CD4-positive, CD25-positive, alpha-beta regulatory T cell (primary cell): ENCODE data around the gene COX14. TPM values are rescaled to one million over a fixed set of nuclear protein-coding genes. Genes with fewer than 3 reads are reported as not detected.

Experiments used
- ATAC-seq, 2 donors: fragments of 150-1000 bp; cut with Tn5 transposase; one replicate each; pipeline ENCODE4 v1.10.0; 2021; ENCODE audit warnings: low read depth in 2 of 2, moderate number of reproducible peaks in 2 of 2, moderate library complexity in 1 of 2
- DNase-seq, 3 donors: peaks; one replicate each; pipeline versions ENCODE4 v3.0.0 to v3.0.0-alpha.2; 2012 to 2022; ENCODE audit warnings: mixed read lengths in 1 of 3
- H3K27ac ChIP-seq: one replicate; pipeline ENCODE4 v1.7.0; 2013; ENCODE audit warnings: mild to moderate bottlenecking, low read length; ENCODE audit not compliant: insufficient read depth, poor library complexity, severe bottlenecking
- H3K27me3 ChIP-seq: one replicate; pipeline ENCODE4 v1.7.0; 2013; ENCODE audit warnings: low read length; ENCODE audit not compliant: control insufficient read depth, insufficient read depth
- H3K36me3 ChIP-seq: one replicate; pipeline ENCODE4 v1.7.0; 2013; ENCODE audit warnings: mild to moderate bottlenecking, low read length, moderate library complexity; ENCODE audit not compliant: control insufficient read depth, insufficient read depth
- H3K4me1 ChIP-seq: 2 replicates; pipeline ENCODE4 v1.7.0; 2013; ENCODE audit warnings: mild to moderate bottlenecking, low read length; ENCODE audit not compliant: insufficient read depth, control insufficient read depth, poor library complexity, severe bottlenecking
- H3K4me3 ChIP-seq: one replicate; pipeline ENCODE4 v1.7.0; 2013; ENCODE audit warnings: low read depth, mild to moderate bottlenecking, low read length, moderate library complexity
- H3K9me3 ChIP-seq, 2 experiments: 1 replicate in 1 of 2; 2 replicates in 1 of 2; pipeline ENCODE4 v1.7.0; 2013; ENCODE audit warnings: low read length in 2 of 2, mild to moderate bottlenecking in 1 of 2, moderate library complexity in 1 of 2; ENCODE audit not compliant: control insufficient read depth in 2 of 2
- H3K27ac Mint-ChIP-seq, 3 donors: one replicate each; pipeline ENCODE4 v1.8.0; 2020 to 2022; ENCODE audit warnings: mild to moderate bottlenecking in 3 of 3, mixed read lengths in 3 of 3, moderate library complexity in 2 of 3
- H3K27me3 Mint-ChIP-seq: one replicate; pipeline ENCODE4 v1.8.0; 2022; ENCODE audit warnings: mild to moderate bottlenecking, mixed read lengths
- H3K36me3 Mint-ChIP-seq: one replicate; pipeline ENCODE4 v1.8.0; 2020; ENCODE audit warnings: mixed read lengths
- H3K4me1 Mint-ChIP-seq, 4 donors: one replicate each; pipeline ENCODE4 v1.8.0; 2020 to 2022; ENCODE audit warnings: mixed read lengths in 4 of 4, mild to moderate bottlenecking in 1 of 4
- H3K4me3 Mint-ChIP-seq, 4 donors: one replicate each; pipeline ENCODE4 v1.8.0; 2020 to 2022; ENCODE audit warnings: mild to moderate bottlenecking in 4 of 4, mixed read lengths in 4 of 4, moderate library complexity in 3 of 4
- H3K9me3 Mint-ChIP-seq, 7 donors: one replicate each; pipeline ENCODE4 v1.8.0; 2020 to 2022; ENCODE audit warnings: mixed read lengths in 7 of 7, mild to moderate bottlenecking in 3 of 7, moderate library complexity in 2 of 7
- polyA plus RNA-seq, 4 donors: library from polyadenylated mRNA; unstranded; fragments of 300-500 nt; fragmentation: Illumina TruSeq; gene quantifications; one replicate each; pipeline ENCODE4 v1.2.3, GENCODE V29; 2021
- total RNA-seq: library from RNA; stranded (reverse); gene quantifications from one replicate; pipeline ENCODE4 v1.2.3, GENCODE V29; 2022

COX14 gene
- total and polyA plus RNA-seq, 5 donors from 2014 or later = 46.4 to 297 (median 258) TPM

DNA sequence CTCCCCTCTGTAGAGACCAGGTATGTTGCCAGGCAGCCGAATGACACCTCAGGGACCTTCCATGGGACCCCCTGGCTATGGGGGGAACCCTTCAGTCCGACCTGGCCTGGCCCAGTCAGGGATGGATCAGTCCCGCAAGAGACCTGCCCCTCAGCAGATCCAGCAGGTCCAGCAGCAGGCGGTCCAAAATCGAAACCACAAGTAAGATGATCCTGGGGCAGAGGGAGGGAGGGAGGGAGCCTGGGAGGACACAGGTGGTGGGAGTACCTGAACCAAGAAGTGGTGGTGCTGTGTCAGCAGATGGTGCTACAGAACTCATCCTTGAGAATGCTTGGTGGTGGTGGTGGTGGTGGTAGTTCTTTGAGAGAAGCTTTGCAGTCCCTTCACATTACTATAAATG is 25.9 kb upstream of the COX14 start:
- H3K36me3 Mint-ChIP-seq = peaks cover 25% of the 10 kb centered on the region
- Histone ChIP-seq H3K4me3 (peak overlapping the region; percentile 77), H3K4me1 (peaks cover 16% of the 10 kb centered on the region), H3K27me3 (no peaks in the 10 kb centered on the region), H3K27ac (peak overlapping the region; percentile 96), H3K36me3 (peaks cover 36% of the 10 kb centered on the region), H3K9me3 (no peaks in the 10 kb centered on the region)
- no peaks in the 10 kb centered on the region for H3K9me3 Mint-ChIP-seq
- no peak for DNase-seq
- ATAC-seq = no peak
- peak overlapping the region; percentile 95 to 97 (median 95) for H3K27ac Mint-ChIP-seq
- peak overlapping the region; percentile 74 to 99 (median 95) for H3K4me3 Mint-ChIP-seq
- no peaks in the 10 kb centered on the region for H3K27me3 Mint-ChIP-seq
- peaks cover 15 to 43% (median 26%) of the 10 kb centered on the region in 4 donors for H3K4me1 Mint-ChIP-seq

DNA sequence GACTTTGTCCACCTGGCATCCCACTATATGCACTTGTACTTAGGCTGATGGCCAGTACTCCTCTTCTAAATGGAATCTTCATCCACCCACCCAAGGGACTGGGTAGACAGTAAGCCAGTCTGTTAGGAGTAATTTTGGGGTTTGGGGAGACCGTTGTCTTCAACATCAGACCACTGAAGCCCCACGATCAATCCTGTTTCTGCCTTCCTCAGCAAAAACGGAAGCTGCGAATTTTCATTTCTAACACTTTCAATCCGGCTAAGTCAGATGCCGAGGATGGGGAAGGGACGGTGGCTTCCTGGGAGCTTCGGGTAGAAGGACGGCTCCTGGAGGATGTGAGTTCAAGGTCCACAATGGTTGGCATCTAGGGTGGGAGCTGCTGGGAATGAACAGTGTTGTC is 24.9 kb upstream of the COX14 start:
- Mint-ChIP-seq H3K36me3 (peaks cover 29% of the 10 kb centered on the region), H3K27me3 (no peaks in the 10 kb centered on the region), H3K4me3 (peak overlapping the region in 3 of 4 donors; percentile 24 to 99 (median 74)), H3K4me1 (peaks cover 19 to 43% (median 26%) of the 10 kb centered on the region in 4 donors), H3K9me3 (no peaks in the 10 kb centered on the region), H3K27ac (peak overlapping the region in 1 of 3 donors; percentile 57)
- DNase-seq (no peak), ATAC-seq (no peak)
- Histone ChIP-seq H3K4me1 (peaks cover 16% of the 10 kb centered on the region), H3K9me3 (no peaks in the 10 kb centered on the region), H3K4me3 (no peak overlapping the region), H3K27me3 (no peaks in the 10 kb centered on the region), H3K36me3 (peaks cover 45% of the 10 kb centered on the region), H3K27ac (no peak overlapping the region)

DNA sequence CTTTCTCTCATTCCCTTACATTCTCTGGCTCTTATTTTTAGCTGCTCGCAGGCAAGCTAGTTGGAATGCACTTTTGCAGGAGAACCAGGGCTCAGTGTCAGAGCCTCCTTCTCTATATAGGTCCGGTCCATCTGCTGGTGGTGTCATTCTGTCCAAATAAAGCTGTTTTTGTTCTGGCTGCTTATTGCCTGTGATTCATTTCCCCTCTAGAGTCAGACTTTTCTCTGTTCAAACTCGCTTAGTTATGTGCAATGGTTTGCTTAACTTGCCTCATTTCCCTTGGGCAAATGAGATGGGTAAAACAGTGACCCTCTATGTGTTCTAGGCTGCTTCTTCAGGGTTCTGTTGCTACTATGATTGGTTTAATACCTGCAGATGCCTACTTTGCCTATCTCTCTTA is 24.0 kb upstream of the COX14 start:
- H3K36me3 Mint-ChIP-seq = peaks cover 29% of the 10 kb centered on the region
- Histone ChIP-seq H3K36me3 (peaks cover 50% of the 10 kb centered on the region), H3K27ac (no peak overlapping the region), H3K4me3 (no peak overlapping the region), H3K27me3 (no peaks in the 10 kb centered on the region), H3K4me1 (peaks cover 16% of the 10 kb centered on the region), H3K9me3 (no peaks in the 10 kb centered on the region)
- H3K4me3 Mint-ChIP-seq = peak overlapping the region in 2 of 4 donors; percentile 71 to 99
- no peak for ATAC-seq
- no peaks in the 10 kb centered on the region for H3K9me3 Mint-ChIP-seq
- no peaks in the 10 kb centered on the region for H3K27me3 Mint-ChIP-seq
- DNase-seq = no peak
- H3K4me1 Mint-ChIP-seq = peaks cover 19 to 43% (median 26%) of the 10 kb centered on the region in 4 donors
- peak overlapping the region; percentile 49 to 76 (median 66) for H3K27ac Mint-ChIP-seq

DNA sequence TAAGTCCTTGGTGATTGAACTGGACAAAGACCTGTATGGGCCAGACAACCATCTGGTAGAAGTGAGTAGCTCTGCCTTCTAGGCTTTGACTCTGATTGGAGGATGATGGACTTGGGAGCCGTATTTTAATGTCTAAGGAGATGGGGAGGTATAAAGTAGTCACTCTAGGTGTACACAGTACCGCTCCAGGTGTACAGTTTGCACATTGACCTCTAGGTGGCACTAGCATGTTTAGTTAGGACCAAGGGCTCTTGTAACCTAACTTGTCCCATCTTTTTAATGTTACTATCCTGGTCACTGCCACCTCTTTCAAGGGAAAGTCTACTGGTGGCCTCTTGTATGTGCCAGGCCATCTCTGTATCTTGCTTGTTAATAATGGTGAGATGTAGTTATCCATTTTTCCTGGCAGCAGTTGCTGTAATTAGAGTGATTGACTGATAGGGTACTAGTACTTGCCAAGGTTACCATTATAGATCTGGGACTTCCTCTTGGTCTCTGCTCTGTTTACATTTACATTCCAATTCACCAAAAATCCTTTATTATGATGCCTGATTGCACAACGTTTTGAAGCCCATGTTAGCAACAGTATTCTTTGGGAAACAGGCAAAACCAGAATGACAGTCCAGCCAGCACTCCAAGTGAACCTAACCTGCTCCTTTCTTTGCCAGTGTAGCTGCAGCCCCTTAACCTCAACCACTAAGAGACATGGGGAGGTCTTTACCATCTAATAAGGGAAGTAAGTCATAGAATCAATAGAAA is 23.3 kb upstream of the COX14 start:
- Mint-ChIP-seq H3K27me3 (no peaks in the 10 kb centered on the region), H3K4me1 (peaks cover 15 to 40% (median 24%) of the 10 kb centered on the region in 4 donors), H3K36me3 (peaks cover 29% of the 10 kb centered on the region), H3K9me3 (no peaks in the 10 kb centered on the region), H3K27ac (peak overlapping the region; percentile 69 to 76 (median 74)), H3K4me3 (peak overlapping the region; percentile 11 to 99 (median 32))
- Histone ChIP-seq H3K36me3 (peaks cover 57% of the 10 kb centered on the region), H3K4me3 (peak overlapping the region; percentile 16), H3K9me3 (no peaks in the 10 kb centered on the region), H3K27ac (no peak overlapping the region), H3K27me3 (no peaks in the 10 kb centered on the region), H3K4me1 (peaks cover 16% of the 10 kb centered on the region)
- ATAC-seq (peak; percentile 39 to 43), DNase-seq (peak; percentile 42 to 78 (median 60))

DNA sequence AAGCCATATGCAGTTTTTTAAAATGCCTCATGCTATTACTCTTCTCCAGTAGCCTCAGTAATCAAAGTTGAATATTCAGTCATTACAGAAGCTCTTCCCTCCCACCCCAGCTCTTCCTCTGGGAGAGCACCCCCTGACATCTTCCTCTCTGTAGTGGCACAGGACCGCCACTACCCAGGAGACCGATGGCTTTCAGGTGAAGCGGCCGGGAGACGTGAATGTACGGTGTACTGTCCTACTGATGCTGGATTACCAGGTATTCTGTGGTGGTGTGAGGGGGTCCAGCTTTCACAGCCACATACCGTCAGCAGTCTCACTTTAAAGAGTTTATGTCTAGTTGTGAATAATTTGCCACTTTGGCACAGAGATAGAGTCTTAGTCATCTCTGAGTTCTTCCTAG is 22.3 kb upstream of the COX14 start:
- Mint-ChIP-seq H3K27ac (no peak overlapping the region), H3K4me1 (peaks cover 13 to 37% (median 23%) of the 10 kb centered on the region in 4 donors), H3K4me3 (no peak overlapping the region), H3K36me3 (peaks cover 33% of the 10 kb centered on the region), H3K27me3 (no peaks in the 10 kb centered on the region), H3K9me3 (no peaks in the 10 kb centered on the region)
- no peak overlapping the region for H3K27ac ChIP-seq
- H3K27me3 ChIP-seq = no peaks in the 10 kb centered on the region
- H3K36me3 ChIP-seq = peaks cover 67% of the 10 kb centered on the region
- no peak overlapping the region for H3K4me3 ChIP-seq
- ATAC-seq (no peak), DNase-seq (no peak)
- peaks cover 10% of the 10 kb centered on the region for H3K4me1 ChIP-seq
- H3K9me3 ChIP-seq = no peaks in the 10 kb centered on the region

DNA sequence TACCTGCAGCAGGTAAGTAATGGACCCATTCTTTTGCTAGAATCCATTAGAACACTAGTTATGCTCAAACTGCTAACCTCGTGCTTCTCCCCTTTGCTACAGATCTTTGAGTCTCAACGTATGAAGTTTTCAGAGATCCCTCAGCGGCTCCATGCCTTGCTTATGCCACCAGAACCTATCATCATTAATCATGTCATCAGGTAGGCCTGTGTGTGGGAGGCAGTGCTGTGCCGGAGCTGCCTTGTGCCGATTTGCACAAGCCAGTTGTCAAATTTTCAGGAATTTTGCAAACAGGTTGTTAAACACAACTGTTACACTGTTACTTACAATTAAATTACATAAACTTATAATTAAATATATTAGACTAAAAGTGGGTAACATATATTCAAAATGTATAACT is 21.6 kb upstream of the COX14 start:
- no peaks in the 10 kb centered on the region for H3K27me3 ChIP-seq
- peaks cover 9% of the 10 kb centered on the region for H3K4me1 ChIP-seq
- peaks cover 10 to 34% (median 21%) of the 10 kb centered on the region in 4 donors for H3K4me1 Mint-ChIP-seq
- no peaks in the 10 kb centered on the region for H3K27me3 Mint-ChIP-seq
- ATAC-seq (no peak), DNase-seq (no peak)
- H3K4me3 Mint-ChIP-seq = peak overlapping the region in 1 of 4 donors; percentile 30
- peaks cover 39% of the 10 kb centered on the region for H3K36me3 Mint-ChIP-seq
- H3K4me3 ChIP-seq = no peak overlapping the region
- H3K27ac Mint-ChIP-seq = no peak overlapping the region
- no peak overlapping the region for H3K27ac ChIP-seq
- peaks cover 71% of the 10 kb centered on the region for H3K36me3 ChIP-seq
- no peaks in the 10 kb centered on the region for H3K9me3 ChIP-seq
- no peaks in the 10 kb centered on the region for H3K9me3 Mint-ChIP-seq

DNA sequence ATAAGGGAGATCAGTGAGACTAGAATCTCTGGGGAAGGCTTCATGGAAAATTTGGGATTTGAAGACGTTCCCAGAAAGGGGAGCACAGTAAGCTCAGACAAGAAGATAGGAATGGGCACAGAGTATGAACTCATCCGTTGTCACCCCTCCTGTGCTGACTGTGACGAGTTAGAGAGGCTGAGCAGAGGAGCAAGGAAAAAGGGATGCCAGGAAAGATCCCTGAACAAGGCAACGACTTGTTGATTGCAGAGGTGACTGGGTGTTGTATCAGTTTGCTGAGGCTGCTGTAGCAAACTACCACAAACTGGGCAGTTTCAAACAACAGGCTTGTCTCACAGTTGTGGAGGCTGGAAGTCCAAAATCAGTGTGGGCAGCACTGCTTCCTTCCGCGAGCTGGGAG is 14.1 kb upstream of the COX14 start:
- no peaks in the 10 kb centered on the region for H3K27me3 Mint-ChIP-seq
- Histone ChIP-seq H3K4me3 (no peak overlapping the region), H3K36me3 (peaks cover 74% of the 10 kb centered on the region), H3K27ac (no peak overlapping the region), H3K4me1 (no peaks in the 10 kb centered on the region), H3K27me3 (no peaks in the 10 kb centered on the region), H3K9me3 (no peaks in the 10 kb centered on the region)
- peaks cover 55% of the 10 kb centered on the region for H3K36me3 Mint-ChIP-seq
- ATAC-seq = no peak
- no peak overlapping the region for H3K4me3 Mint-ChIP-seq
- H3K27ac Mint-ChIP-seq = no peak overlapping the region
- no peaks in the 10 kb centered on the region for H3K9me3 Mint-ChIP-seq
- DNase-seq = no peak
- H3K4me1 Mint-ChIP-seq = peaks cover 0 to 5% (median 0%) of the 10 kb centered on the region in 4 donors
